Liver (tissue), 3 donors: ENCODE measurements around the gene TOGARAM2.

Source experiments
- GABPA ChIP-seq, 2 donors: IDR thresholded peaks in 1 of 2; conservative IDR thresholded peaks in 1 of 2; 2 replicates each; pipeline ENCODE4 v1.6.1; 2016; ENCODE audit warnings: antibody characterized with exemption in 2 of 2, mild to moderate bottlenecking in 1 of 2, moderate library complexity in 1 of 2
- HNF4A ChIP-seq, 2 donors: conservative IDR thresholded peaks; 2 replicates each; pipeline ENCODE4 v1.6.1; 2016; ENCODE audit warnings: antibody characterized with exemption in 2 of 2, mild to moderate bottlenecking in 2 of 2
- NR2F2 ChIP-seq: IDR thresholded peaks from 2 replicates; pipeline ENCODE4 v1.6.1; 2016; ENCODE audit warnings: antibody characterized with exemption
- RAD21 ChIP-seq, 2 donors: IDR thresholded peaks; 2 replicates each; pipeline ENCODE4 v1.6.1; 2016; ENCODE audit warnings: antibody characterized with exemption in 2 of 2, mild to moderate bottlenecking in 2 of 2
- RXRA ChIP-seq, 2 donors: IDR thresholded peaks; 2 replicates each; pipeline ENCODE4 v1.6.1; 2017 to 2018; ENCODE audit warnings: antibody characterized with exemption in 2 of 2, mild to moderate bottlenecking in 1 of 2
- TAF1 ChIP-seq: conservative IDR thresholded peaks from 2 replicates; pipeline ENCODE4 v1.6.1; 2016; ENCODE audit warnings: antibody characterized with exemption, mild to moderate bottlenecking
- YY1 ChIP-seq: IDR thresholded peaks from 2 replicates; pipeline ENCODE4 v1.6.1; 2016; ENCODE audit warnings: antibody characterized with exemption, mild to moderate bottlenecking
- TF ChIP-seq, protein P1 (sequence below): fragments of 150-350 bp; IDR thresholded peaks from 2 replicates; pipeline ENCODE4 v1.5.1; 2017; ENCODE audit warnings: improper control_type of control experiment, low read depth, low read length; ENCODE audit not compliant: missing input control
- TF ChIP-seq, protein P2 (sequence below): IDR thresholded peaks from 2 replicates; pipeline ENCODE4 v1.6.1; 2016; ENCODE audit warnings: antibody characterized with exemption
- TF ChIP-seq, protein P3 (sequence below): IDR thresholded peaks from 2 replicates; pipeline ENCODE4 v1.6.1; 2016; ENCODE audit warnings: antibody characterized with exemption
- TF ChIP-seq, protein P4 (sequence below): IDR thresholded peaks from 2 replicates; pipeline ENCODE4 v1.6.1; 2016; ENCODE audit warnings: antibody characterized with exemption, mild to moderate bottlenecking
- donor health status: healthy.
- donor health status: healthy.

DNA sequence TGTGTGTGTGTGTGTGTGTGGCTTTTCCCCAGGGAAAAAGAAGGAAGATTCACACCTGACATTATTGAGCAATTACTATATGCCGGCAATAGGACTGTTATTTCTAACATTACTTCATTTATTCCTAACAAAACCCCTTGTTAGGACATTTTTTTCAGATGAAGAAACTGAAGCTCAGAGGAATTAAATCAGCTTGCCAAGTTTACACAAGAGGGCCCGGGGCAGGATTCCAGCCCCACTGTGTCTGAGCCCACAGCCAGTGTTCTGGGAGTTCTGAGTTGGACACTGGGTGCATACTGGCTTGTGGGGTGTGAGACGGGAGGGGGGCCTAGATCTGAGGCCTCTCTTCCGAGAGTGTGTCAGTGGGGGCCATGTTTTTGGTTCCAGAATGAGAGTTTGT, 9.9 kb downstream of the TOGARAM2 start:
- TF ChIP-seq, protein P1, sequence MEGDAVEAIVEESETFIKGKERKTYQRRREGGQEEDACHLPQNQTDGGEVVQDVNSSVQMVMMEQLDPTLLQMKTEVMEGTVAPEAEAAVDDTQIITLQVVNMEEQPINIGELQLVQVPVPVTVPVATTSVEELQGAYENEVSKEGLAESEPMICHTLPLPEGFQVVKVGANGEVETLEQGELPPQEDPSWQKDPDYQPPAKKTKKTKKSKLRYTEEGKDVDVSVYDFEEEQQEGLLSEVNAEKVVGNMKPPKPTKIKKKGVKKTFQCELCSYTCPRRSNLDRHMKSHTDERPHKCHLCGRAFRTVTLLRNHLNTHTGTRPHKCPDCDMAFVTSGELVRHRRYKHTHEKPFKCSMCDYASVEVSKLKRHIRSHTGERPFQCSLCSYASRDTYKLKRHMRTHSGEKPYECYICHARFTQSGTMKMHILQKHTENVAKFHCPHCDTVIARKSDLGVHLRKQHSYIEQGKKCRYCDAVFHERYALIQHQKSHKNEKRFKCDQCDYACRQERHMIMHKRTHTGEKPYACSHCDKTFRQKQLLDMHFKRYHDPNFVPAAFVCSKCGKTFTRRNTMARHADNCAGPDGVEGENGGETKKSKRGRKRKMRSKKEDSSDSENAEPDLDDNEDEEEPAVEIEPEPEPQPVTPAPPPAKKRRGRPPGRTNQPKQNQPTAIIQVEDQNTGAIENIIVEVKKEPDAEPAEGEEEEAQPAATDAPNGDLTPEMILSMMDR, result no peak
- no peak for TF ChIP-seq TAF1
- no peak for TF ChIP-seq RAD21 (IDR thresholded peaks at IDR 0.05)
- no peak for TF ChIP-seq RXRA (IDR thresholded peaks at IDR 0.05)
- TF ChIP-seq NR2F2, result no peak
- TF ChIP-seq YY1, result no peak
- TF ChIP-seq, protein P2, sequence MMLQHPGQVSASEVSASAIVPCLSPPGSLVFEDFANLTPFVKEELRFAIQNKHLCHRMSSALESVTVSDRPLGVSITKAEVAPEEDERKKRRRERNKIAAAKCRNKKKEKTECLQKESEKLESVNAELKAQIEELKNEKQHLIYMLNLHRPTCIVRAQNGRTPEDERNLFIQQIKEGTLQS, result no peak
- TF ChIP-seq GABPA (IDR thresholded peaks at IDR 0.05 in 1 of 2, conservative IDR thresholded peaks at IDR 0.05 in 1 of 2), result no peak
- TF ChIP-seq, protein P3, sequence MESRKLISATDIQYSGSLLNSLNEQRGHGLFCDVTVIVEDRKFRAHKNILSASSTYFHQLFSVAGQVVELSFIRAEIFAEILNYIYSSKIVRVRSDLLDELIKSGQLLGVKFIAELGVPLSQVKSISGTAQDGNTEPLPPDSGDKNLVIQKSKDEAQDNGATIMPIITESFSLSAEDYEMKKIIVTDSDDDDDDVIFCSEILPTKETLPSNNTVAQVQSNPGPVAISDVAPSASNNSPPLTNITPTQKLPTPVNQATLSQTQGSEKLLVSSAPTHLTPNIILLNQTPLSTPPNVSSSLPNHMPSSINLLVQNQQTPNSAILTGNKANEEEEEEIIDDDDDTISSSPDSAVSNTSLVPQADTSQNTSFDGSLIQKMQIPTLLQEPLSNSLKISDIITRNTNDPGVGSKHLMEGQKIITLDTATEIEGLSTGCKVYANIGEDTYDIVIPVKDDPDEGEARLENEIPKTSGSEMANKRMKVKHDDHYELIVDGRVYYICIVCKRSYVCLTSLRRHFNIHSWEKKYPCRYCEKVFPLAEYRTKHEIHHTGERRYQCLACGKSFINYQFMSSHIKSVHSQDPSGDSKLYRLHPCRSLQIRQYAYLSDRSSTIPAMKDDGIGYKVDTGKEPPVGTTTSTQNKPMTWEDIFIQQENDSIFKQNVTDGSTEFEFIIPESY, result no peak
- TF ChIP-seq, protein P4, sequence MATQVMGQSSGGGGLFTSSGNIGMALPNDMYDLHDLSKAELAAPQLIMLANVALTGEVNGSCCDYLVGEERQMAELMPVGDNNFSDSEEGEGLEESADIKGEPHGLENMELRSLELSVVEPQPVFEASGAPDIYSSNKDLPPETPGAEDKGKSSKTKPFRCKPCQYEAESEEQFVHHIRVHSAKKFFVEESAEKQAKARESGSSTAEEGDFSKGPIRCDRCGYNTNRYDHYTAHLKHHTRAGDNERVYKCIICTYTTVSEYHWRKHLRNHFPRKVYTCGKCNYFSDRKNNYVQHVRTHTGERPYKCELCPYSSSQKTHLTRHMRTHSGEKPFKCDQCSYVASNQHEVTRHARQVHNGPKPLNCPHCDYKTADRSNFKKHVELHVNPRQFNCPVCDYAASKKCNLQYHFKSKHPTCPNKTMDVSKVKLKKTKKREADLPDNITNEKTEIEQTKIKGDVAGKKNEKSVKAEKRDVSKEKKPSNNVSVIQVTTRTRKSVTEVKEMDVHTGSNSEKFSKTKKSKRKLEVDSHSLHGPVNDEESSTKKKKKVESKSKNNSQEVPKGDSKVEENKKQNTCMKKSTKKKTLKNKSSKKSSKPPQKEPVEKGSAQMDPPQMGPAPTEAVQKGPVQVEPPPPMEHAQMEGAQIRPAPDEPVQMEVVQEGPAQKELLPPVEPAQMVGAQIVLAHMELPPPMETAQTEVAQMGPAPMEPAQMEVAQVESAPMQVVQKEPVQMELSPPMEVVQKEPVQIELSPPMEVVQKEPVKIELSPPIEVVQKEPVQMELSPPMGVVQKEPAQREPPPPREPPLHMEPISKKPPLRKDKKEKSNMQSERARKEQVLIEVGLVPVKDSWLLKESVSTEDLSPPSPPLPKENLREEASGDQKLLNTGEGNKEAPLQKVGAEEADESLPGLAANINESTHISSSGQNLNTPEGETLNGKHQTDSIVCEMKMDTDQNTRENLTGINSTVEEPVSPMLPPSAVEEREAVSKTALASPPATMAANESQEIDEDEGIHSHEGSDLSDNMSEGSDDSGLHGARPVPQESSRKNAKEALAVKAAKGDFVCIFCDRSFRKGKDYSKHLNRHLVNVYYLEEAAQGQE, result no peak
- no peak for TF ChIP-seq HNF4A (conservative IDR thresholded peaks at IDR 0.05)
